Measurements from ENCODE around the gene TECPR2.
"Not testable (repeated sequence)": the region's sequence is repeated elsewhere in the genome, so short reads cannot be mapped to it uniquely, and the experiment has no call there.

Gene TECPR2

GRCh38 chr14:102538602-102539543, 176.1 kb downstream of the TECPR2 start:
- no peak for DNase-seq

- DNase-seq = no peak
Observed at GRCh38 chr14:102539544-102540314, 177.0 kb downstream of the TECPR2 start.

- DNase-seq = no peak
Observed at GRCh38 chr14:102540315-102541028, 177.7 kb downstream of the TECPR2 start.

GRCh38 chr14:102541029-102541491, 178.3 kb downstream of the TECPR2 start:
- not testable (repeated sequence) for DNase-seq

GRCh38 chr14:102541771-102542170, 179.0 kb downstream of the TECPR2 start:
- DNase-seq = no peak

- no peak for DNase-seq
Observed at GRCh38 chr14:102544046-102544746, 181.5 kb downstream of the TECPR2 start.

- no peak for DNase-seq
Observed at GRCh38 chr14:102544747-102545460, 182.2 kb downstream of the TECPR2 start.

- no peak for DNase-seq
Observed at GRCh38 chr14:102545461-102546265, 182.9 kb downstream of the TECPR2 start.

GRCh38 chr14:102548616-102549240, 186.0 kb downstream of the TECPR2 start:
- DNase-seq = no peak

GRCh38 chr14:102550927-102551401, 188.2 kb downstream of the TECPR2 start:
- not testable (repeated sequence) for DNase-seq
